DOHH2 (cell line): Measurements from ENCODE around the gene LDOC1.

Experiments
- CTCF ChIP-seq: fragments of 200-600 bp; sonication (generic); IDR thresholded peaks from one replicate; pipeline ENCODE4 v1.5.1; 2014; ENCODE audit warnings: antibody characterized with exemption, mild to moderate bottlenecking, low read depth, low read length; ENCODE audit not compliant: poor library complexity, severe bottlenecking
- EZH2phosphoT487 ChIP-seq: fragments of 200-600 bp; sonication (generic); IDR thresholded peaks from 2 replicates; pipeline ENCODE4 v1.6.1; 2017; ENCODE audit warnings: borderline replicate concordance, mild to moderate bottlenecking, antibody characterized with exemption, low read length, moderate library complexity, mixed read lengths

- TF ChIP-seq CTCF (no peak), EZH2phosphoT487 (no peak)
Measured at GRCh38 chrX:141127146-141127545, 49.8 kb downstream of the LDOC1 start.
